ENCODE measurements around the gene DYNC2LI1.

DNA sequence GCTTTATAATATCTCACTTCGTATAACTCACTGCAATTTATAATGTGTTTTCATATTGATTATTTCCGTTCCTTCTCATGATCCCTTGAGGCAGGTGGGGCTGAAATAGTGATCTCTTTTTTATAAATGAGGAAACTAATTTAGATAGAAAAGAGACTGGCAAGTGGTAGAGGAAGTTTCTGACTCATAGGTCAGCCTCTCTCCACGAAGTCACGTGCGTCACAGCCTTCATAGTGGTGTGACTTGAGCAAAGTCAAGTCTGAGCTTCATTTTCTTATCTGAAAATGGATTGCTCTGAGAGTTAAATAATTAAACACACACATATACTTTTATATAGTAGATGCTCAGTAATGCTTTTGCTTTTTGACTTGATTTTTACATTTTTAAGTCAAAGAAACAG lies 44.9 kb downstream of the DYNC2LI1 start:
- TF ChIP-seq EZH2 (IDR thresholded peaks at IDR 0.05; ENCODE audit: low read length, missing control alignments), result no peak
- no peak for TF ChIP-seq CTCF (conservative IDR thresholded peaks at IDR 0.05 in 1 of 2, IDR thresholded peaks at IDR 0.05 in 1 of 2; ENCODE audit: low read depth in 1 of 2, low read length in 2 of 2)
